RWPE2 (cell line): ENCODE data around the gene RNASE13.
A peak's percentile ranks its signal among the peaks of the same experiment; 100 is the strongest.

Experiments used
- ATAC-seq: fragments of 200-7000 bp; cut with Tn5 transposase; 3 replicates; pipeline ENCODE4 v1.9.1; 2021; ENCODE audit warnings: low read depth
- DNase-seq: peaks from one replicate; pipeline ENCODE4 v3.0.0-alpha.2; 2020; ENCODE audit warnings: low spot score
- H3K27ac ChIP-seq: fragments of 450-650 bp; 2 replicates; pipeline ENCODE4 v1.5.1; 2017; ENCODE audit warnings: mild to moderate bottlenecking; ENCODE audit not compliant: poor library complexity, severe bottlenecking
- H3K27me3 ChIP-seq: fragments of 250-450 bp; sonication (Bioruptor Pico); 2 replicates; pipeline ENCODE4 v1.5.1; 2021; ENCODE audit warnings: mild to moderate bottlenecking, moderate library complexity; ENCODE audit not compliant: insufficient read depth, poor library complexity, severe bottlenecking
- H3K36me3 ChIP-seq: fragments of 250-450 bp; sonication (Bioruptor Pico); 2 replicates; pipeline ENCODE4 v1.5.1; 2020; ENCODE audit warnings: low read depth, mild to moderate bottlenecking, moderate library complexity
- H3K4me1 ChIP-seq: fragments of 250-450 bp; sonication (Bioruptor Pico); 2 replicates; pipeline ENCODE4 v1.5.1; 2021; ENCODE audit warnings: mild to moderate bottlenecking, moderate library complexity; ENCODE audit not compliant: insufficient read depth, poor library complexity, severe bottlenecking
- H3K4me3 ChIP-seq: fragments of 250-450 bp; sonication (Bioruptor Pico); 2 replicates; pipeline ENCODE4 v1.5.1; 2021; ENCODE audit warnings: mild to moderate bottlenecking, moderate library complexity; ENCODE audit not compliant: severe bottlenecking
- H3K9me3 ChIP-seq: fragments of 250-450 bp; sonication (Bioruptor Pico); 2 replicates; pipeline ENCODE4 v1.5.1; 2021; ENCODE audit warnings: mild to moderate bottlenecking, moderate library complexity; ENCODE audit not compliant: severe bottlenecking
- TF ChIP-seq, protein P1 (sequence below): fragments of 450-650 bp; IDR thresholded peaks from one replicate; pipeline ENCODE4 v1.5.1; 2017; ENCODE audit warnings: mild to moderate bottlenecking, moderate library complexity; ENCODE audit not compliant: poor library complexity, severe bottlenecking

RNASE13 gene

DNA sequence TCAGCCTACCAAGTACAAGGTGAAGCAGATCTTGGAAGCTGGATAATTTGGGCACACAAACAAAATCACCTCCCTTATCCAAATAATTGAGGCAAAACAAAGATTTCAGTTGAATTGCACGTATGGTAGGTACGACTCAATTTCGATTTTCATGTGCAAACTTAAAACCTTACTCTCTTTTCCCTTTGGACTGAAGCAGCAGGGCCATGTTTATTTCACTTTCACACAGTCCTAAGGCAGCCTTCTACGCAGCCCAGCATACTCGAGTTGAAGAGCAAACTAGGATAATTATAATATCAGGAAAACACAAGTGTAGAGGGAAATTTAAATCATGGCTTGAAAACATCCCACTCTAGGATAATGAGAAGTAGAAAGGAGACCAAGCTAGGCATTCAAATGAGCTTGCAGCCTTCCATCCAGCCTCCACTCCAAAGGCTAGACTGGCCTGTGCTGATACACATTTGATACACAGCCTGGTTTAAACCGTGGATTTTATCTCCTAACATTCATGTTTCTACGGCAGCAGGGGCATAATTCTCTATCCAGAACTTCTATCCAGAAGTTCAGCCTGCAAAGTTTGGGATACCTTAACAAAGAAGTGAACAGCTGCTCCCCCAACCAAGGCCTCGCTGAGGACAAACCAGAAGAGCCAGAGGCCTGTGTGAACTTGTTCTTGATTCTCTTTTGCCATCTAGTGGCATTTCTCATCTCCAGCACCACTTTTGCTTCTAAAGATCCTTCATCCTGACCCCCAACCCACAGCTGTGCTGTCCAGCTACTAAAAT is 5.2 kb upstream of the RNASE13 start:
- ATAC-seq (peak; percentile 65), DNase-seq (no peak)
- H3K4me3 ChIP-seq: no peak overlapping the region
- no peaks in the 10 kb centered on the region for H3K9me3 ChIP-seq
- H3K36me3 ChIP-seq: no peaks in the 10 kb centered on the region
- H3K27ac ChIP-seq: peak overlapping the region; percentile 83
- no peaks in the 10 kb centered on the region for H3K27me3 ChIP-seq
- H3K4me1 ChIP-seq: peaks cover 33% of the 10 kb centered on the region
- TF ChIP-seq, protein P1, sequence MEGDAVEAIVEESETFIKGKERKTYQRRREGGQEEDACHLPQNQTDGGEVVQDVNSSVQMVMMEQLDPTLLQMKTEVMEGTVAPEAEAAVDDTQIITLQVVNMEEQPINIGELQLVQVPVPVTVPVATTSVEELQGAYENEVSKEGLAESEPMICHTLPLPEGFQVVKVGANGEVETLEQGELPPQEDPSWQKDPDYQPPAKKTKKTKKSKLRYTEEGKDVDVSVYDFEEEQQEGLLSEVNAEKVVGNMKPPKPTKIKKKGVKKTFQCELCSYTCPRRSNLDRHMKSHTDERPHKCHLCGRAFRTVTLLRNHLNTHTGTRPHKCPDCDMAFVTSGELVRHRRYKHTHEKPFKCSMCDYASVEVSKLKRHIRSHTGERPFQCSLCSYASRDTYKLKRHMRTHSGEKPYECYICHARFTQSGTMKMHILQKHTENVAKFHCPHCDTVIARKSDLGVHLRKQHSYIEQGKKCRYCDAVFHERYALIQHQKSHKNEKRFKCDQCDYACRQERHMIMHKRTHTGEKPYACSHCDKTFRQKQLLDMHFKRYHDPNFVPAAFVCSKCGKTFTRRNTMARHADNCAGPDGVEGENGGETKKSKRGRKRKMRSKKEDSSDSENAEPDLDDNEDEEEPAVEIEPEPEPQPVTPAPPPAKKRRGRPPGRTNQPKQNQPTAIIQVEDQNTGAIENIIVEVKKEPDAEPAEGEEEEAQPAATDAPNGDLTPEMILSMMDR: peak; percentile 93

DNA sequence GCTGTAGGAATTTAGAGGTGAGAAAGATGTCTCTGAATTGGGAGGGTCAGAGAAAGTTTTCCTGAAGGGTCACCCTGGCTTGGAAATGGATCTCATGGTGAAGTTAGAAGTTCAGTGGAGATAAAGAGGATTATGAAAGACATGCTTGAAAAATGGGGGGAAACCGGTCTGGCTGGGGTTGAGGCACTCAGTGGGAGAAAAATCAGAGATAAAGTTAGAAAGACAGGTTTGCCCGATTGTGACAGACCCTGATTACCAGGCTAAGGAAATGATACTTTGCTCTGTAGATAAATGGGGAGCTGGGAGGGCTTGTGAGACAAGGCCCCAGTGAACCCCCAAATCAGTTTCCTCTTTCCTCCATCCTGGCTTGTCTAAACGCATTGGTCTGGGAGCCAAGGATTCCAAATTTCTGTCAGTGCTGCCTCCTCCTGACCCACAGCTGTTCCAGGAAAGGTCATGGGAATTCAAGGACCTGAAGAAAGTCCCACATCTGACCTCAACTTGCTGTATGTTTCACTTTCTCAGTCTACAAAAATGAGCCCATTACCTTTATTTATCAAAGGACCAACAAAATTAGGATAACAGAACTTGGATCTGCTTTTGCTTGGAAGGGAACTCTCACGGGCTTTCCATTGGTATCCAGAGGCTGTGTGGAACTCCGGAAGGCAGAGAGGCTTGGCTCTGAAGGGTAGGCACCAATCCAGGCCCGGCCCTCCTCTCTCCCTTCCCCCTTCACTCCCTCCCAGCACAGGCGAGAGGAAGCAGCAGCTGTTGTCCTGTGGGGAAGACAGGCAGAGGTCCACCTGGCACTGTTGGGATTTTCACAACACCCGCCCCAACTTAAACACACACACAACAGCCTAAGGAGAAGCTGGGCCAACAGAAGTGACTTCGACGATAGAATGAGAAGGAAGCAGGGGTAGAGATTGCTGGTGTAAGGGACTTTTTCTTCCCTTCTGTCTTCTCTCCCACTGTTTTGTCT is 4.1 kb upstream of the RNASE13 start:
- Histone ChIP-seq H3K27ac (no peak overlapping the region), H3K36me3 (no peaks in the 10 kb centered on the region), H3K4me1 (peaks cover 33% of the 10 kb centered on the region), H3K27me3 (no peaks in the 10 kb centered on the region), H3K9me3 (no peaks in the 10 kb centered on the region), H3K4me3 (no peak overlapping the region)
- DNase-seq: no peak
- no peak for ATAC-seq
- TF ChIP-seq, protein P1: no peak

DNA sequence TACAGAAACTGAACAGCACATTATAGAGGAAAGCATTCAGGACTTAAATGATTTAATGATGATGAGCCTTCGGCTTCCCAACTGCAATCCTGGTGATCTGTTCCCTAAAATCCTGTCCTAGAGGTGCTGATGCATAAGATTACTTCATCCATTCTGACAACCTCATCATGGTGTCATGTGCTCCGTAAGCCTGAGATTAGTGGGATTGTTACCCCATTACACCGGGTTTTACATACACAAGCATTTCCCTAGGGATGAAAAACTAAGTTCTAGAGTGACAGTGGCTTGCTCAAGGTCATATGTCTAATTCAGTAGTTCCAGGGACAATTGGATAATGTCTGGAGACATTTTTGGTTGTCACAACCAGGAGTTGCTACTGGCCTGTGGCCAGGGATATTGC is 2.5 kb upstream of the RNASE13 start:
- DNase-seq (no peak), ATAC-seq (no peak)
- H3K9me3 ChIP-seq: no peaks in the 10 kb centered on the region
- no peaks in the 10 kb centered on the region for H3K36me3 ChIP-seq
- H3K4me1 ChIP-seq: peaks cover 24% of the 10 kb centered on the region
- no peaks in the 10 kb centered on the region for H3K27me3 ChIP-seq
- H3K4me3 ChIP-seq: no peak overlapping the region
- no peak overlapping the region for H3K27ac ChIP-seq
- TF ChIP-seq, protein P1: no peak

DNA sequence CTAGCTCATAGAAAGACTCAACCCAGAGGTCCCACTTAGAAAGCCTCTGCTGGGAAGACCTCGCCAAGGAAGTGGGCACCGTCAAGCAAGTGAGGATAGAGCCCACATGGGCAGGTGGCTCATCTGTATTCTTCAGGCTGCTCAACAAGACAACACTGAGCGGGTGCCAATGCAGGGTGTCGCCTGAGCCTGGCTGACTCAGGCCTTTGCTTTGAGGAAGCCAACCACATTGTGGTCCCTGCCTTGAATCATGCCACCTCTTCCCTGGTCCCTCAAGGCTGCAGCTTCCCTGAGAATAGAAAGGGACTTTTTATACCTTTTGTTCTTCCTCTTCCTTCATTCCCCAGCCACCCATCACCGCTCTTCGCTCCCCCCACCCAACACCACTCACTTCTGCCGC is 2.1 kb upstream of the RNASE13 start:
- no peaks in the 10 kb centered on the region for H3K9me3 ChIP-seq
- no peaks in the 10 kb centered on the region for H3K36me3 ChIP-seq
- DNase-seq (no peak), ATAC-seq (no peak)
- H3K27ac ChIP-seq: no peak overlapping the region
- no peak overlapping the region for H3K4me3 ChIP-seq
- peaks cover 20% of the 10 kb centered on the region for H3K4me1 ChIP-seq
- TF ChIP-seq, protein P1: no peak
- H3K27me3 ChIP-seq: no peaks in the 10 kb centered on the region
